Hematopoietic multipotent progenitor cell (in vitro differentiated cells): ENCODE data around the gene KCNK15. TPM values are rescaled to one million over a fixed set of nuclear protein-coding genes. Genes with fewer than 3 reads are reported as not detected.

ENCODE experiments used
- DNase-seq, 3 donors: peaks; one replicate each; pipeline ENCODE4 v3.0.0-alpha.2; 2011 to 2015; ENCODE audit warnings: low read depth in 2 of 3, low spot score in 2 of 3
- total RNA-seq: library from RNA; depleted of rRNA; stranded (reverse); fragments of >200 nt; gene quantifications from one replicate; pipeline ENCODE4 v1.2.3, GENCODE V29; 2012

The KCNK15 gene
- total RNA-seq, 1 donor = 0.27 TPM

DNA sequence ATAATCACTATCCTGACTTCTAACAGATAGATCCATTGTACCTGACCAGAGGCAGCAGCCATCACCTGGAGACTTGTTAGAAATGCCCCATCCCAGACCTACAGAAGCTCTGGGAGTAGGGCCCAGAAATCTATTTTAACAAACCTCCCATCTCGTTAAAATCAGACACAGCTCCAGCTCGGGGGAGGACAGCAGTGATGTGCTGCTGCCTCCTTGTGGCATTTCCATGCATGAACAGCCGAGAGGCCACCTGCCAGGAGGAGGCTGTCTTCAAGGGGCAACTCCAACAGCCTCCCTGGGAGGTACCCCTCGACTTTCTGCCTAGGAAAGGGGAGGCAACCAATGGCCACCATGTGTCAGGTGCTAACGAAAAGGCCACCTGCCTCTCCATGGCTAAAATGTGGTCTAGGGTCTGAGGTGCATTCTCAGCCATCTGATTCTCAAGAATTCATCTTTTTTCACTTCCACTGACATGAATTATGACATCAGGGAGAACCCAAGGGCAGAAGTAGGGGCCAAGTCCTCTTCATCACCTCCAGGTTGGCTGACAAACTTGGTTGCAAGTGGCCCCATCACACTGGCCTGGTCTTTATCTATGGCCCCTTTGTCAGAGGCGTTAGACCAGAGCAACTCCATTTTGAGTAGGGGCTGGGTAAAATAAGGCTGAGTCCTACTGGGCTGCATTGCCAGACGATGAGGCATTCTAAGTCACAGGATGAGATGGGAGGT lies 12.2 kb upstream of the KCNK15 start:
- DNase-seq = peak in 2 of 3 donors; percentile 66 to 79

DNA sequence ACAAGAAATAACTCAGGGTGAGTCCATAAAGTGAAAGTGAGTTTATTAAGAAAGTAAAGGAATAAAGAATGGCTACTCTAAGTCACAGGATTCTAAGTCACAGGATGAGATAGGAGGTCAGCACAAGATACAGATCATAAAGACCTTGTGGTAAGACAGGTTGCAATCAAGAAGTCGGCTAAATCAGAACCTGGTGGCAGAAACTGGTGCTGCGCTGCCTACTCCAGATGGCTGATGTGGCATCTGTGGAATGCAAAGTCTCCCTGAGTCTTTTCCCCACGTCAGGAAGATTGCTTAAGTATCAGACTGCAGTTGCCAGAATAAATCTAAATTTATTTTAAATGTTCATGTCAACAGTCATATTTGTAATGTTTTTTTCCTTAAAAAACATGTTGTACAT lies 10.7 kb upstream of the KCNK15 start:
- DNase-seq = no peak

DNA sequence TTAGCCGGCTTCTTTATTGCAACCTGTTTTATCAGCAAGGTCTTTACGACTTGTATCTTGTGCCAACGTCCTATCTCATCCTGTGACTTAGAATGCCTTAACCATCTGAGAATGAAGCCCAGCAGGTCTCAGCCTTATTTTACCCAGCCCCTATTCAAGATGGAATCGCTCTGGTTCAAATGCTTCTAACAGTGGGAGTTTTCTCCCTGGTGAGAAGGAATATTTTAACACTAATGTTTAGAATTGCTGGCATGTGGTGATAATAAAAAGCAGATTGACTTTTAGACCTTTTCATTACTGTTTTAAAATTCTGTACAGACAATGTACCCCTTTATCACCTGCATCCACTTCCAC lies 9.9 kb upstream of the KCNK15 start:
- no peak for DNase-seq

DNA sequence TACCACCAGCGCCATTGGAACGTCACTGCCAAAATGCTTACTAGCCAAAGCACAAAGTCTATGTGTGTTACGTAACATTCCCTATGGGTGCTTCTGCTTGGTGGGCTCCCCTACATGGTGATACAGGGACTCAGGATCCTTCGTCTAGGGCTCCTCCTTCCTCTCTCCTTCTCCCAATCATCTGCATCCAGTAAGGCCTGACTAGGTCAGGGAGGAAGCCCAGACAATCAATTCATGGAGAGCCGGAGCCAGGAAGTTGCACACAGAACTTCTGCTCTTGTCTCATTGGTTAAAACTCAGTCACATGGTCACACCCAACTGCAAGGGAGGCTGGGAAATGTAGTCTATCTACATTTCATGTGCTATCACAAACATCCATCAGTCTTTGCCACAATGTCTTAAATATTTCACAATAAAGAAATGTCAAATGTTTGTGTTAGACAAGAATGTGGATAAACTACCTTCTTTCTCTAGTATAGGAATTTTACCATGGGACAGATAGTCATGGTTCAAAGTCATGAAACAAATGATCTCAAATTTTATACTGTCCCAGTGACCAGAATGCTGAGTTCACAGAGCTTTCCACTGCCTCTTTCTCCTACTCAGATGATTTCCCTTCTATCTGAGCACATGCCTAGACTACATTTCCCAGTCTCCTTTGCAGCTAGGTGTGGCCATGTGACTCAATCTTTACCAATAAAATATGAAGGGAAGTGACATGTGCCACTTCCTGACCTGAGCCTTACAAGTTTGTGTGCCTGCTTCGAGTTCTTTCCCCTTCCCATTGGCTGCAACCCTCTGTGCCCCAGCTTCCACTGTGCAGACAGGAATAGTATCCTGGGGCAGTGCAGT lies 9.3 kb upstream of the KCNK15 start:
- DNase-seq = peak in 2 of 3 donors; percentile 72 to 84

DNA sequence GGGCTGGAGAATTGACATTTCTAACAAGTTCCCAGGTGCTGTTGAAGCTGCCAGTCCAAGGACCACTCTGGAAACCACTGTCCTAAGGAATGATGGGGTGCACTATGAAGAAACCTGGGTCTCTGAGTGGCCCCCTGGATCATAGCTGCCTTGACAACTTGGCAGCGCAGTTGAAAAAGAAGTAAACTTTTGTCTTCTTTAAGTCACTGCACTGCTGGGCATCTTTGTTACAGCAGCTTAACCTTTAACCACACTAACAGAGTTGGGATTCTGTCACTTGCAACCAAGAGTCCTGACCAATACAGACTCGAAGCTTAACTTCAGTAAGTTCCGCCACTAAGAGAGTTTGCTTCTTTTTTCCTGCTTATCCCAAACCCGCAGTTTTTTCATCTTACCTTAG lies 8.5 kb upstream of the KCNK15 start:
- no peak for DNase-seq

DNA sequence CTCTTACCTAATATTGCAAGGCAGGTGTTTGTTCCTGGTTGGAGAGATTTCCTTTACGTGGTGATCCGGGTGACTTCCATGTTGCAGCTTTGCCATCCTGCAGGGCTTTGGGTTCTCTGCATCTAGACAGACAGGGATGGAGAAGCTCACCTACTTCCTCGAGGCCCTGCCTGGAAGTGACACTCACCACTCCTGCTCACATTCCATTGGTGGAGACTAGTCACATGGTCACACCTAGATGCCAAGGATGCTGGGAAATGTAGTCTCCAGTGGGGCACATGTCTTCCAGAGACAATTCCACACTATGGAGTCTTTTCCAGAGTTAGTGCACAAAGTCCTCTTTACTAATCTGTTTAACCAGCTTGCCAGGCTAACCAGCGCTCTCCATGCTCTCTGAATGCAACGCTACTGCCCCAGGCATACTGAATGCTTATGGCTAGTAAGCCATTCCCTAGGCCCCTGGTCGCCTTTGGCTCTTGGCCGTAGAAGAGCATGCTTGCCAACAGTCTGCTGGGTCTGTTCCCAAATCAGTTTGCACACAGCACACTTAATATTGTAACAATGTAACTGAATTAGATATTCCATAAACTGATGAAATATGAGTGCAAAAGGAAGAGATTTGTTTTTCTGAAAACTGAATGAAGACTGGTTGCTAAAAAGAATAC lies 6.7 kb upstream of the KCNK15 start:
- DNase-seq = peak in 2 of 3 donors; percentile 73 to 83

DNA sequence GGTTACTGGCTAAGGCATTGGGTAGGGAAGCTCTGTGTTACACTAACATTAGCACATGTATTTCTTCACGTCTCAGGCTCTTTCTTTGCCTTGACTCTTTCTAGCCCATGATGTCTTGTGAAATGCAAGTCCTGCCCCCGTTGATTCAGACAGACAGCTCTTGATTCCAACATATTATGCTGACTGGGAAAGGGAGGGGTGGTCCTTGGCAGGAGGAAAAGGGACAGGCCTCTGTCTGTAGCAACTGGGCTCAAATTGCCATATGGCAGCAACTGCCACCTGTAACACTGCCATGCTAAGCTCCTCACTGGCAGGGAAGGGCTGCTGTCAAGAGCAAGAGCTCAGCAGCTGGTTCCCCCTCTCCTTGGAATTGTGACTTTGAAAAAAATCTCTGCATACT lies 5.7 kb upstream of the KCNK15 start:
- DNase-seq = no peak

DNA sequence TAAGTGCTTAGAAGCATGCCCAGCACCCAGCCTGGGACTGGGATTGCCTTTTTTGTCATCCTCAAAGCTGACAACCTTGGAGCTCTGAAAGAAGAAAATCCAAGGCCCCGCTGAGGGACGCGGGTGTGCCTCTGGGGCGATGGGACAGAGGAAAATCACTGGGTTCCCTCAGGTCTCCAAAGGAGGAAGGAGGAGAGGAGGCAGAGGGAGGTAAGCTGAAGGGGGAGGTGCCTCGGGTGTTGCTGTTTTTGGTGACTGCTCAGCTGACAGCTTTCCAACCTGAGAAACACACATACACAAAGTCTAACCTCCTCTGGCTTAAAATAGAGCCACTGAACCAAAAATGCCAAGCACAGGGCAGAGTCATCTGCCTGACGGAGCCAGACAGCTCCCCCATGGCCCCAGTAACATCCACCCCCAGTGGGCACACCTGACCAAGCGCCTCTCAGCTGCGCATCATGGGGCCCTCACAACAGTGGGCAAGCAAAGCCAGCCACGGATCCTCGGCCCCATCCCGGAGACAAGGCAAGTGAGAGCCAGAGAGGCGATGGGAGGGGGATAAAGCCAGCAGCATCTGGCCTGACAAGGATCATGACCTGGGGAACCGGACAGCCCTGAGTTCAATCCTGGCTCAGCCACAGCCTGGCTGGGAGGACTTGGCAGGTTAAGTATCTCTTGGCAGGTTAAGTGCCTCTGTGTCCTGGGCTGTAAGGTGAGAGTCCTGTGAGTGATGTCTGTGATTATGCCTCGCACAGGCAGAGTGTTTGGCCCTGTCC lies 3.2 kb upstream of the KCNK15 start:
- no peak for DNase-seq

DNA sequence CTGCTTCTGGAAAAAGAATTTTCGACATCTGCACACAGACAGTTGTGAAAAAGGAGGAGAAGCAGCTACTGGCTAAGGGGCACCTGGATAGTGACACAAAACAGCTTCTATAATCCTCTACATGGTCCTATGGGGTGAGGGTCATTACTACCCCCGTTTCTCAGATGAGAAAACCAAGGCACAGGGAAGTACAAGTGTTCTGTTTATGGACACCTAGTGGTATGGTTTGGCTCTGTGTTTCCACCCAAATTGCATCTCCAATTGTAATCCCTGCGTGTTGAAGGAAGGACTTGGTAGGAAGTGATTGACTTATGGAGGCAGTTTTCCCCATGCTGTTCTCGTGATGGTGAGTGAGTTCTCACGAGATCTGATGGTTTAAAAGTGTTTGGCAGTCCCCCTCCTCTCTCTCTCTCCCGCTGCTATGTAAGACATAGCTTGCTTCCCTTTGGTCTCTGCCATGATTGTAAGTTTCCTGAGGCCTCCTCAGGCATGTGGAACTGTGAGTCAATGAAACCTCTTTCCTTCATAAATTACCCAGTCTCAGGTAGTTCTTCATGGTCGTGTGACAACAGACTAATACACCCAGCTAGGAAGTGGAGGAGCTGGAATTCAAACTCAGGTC lies 2.5 kb upstream of the KCNK15 start:
- DNase-seq = no peak

DNA sequence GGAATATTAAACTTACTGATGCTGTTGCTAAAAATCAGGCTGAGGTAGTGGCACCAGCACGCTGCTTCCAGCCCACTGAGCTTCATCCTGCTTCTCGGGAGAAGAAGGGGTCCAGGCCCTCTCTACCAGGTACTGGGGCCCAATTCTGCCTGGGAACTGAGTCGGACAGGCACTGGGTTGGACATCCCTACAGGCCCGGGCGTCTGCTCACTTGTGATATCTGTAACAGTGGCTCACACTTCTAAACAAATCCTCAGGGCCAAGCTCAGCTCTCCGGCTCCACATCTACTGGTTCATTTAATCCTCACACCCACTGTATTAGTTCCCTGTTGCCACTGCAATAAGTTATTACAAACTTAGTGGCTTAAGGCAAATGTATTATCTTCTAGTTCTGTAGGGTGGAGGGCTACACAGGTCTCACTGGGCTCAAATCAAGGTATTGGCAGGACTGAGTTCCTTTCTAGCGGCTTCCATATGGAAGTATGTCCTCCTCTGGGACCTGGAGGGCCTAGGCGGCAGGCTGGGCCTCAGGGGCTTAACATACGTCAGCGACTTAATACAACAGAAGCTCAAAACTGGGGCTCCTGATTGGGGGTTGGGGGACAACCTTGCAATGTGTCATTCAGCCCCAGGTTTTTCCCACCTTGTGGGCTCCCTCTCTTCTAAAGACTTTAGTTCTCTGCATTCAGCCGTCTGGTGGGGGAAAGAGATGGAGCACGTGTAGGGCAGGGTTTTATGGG lies 1.6 kb upstream of the KCNK15 start:
- DNase-seq = no peak

DNA sequence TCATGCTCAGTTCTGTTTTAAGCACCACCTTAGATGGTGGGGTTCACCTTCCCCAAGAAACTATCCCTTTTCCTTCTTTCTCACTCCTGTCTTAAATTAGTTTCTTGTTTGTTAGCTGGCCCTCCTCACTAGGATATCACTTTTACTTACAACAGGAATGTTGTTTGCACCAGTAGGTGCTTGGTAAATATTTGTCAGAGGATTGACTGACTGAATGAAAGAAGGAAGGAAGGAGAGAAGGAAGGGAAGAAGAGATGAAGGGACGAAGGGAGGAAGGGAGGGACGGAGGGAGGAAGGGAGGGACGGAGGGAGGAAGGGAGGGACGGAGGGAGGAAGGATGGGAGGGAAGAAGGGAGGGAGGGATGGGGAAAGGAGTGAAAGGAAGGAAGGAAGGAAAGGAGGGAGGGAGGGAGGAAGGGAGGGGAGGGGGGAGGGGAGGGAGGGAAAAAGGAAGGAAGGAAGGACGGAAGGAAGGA lies 505 bp upstream of the KCNK15 start:
- no peak for DNase-seq

DNA sequence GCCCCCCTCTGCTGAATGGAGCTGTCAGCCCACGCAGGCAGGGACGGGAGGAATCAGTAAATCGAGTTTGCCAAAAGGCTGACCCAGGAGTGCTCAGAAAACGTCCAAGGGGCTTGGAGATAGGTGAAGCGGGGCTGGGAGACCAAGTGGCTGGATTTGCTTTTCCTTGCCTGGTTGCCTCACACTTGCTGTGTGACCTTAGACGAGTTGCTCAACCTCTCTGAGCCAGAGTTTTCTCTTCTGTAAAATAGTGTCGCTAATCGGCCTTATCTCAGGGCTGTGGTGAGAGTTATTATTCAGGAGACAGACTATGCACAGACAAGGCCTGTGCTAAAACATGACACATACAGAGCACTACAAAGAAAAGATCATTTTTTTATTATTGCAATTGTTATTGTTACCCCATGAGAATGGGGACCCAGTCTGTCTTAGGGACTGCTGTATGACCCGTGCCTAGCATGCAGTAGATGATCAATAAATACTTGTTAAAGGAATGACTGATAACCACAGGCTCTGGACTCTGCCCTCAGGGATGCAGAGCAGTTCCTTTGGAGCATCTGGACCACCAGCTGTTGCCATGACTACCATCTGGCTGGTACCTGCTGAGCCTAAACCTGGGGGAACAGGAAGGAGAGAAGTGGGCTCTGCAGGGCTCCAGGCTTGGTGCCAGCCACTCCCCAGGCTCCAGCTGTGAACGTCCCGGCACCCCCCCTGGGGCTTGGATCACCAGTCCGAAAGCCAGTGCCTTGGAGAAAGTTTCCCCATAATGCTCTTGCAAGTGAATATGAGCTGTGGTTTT lies 901 bp downstream of the KCNK15 start:
- DNase-seq = no peak

DNA sequence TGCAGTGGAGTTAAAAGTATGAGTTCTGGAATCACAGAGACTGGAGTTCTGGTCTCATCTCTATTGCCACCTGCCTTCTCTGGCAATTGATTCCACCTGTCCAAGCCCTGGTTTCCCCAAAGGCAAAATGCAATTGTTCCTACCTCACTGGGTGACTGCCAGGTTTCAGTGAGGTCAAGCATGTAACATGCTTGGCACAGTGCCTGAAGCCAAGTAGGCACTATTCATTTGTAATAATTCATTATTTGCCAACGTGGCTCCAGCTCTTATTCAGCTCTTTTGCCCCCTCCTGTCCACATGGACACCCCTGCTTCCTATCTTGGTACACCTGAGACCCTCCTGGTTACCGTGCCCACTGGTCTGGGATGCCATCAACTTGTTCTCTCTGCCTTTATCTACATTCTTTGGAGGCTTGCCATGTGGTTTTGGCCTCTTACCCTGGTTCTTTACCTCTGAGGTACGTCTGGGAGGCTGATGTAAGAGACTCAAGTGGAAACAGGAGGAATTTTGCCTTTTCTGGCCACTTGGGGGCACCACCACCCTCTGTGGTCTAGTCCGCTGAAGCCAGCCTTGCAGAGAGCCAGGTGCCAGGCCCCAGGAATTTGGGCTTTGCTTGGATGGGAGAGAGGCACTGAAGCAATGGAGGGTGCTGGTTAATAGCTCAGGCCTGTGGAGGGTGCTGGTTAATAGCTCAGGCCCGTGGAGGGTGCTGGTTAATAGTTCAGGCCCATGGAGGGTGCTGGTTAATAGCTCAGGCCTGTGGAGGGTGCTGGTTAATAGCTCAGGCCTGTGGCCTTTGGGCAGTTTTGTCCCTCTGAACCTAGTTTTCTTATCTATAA lies 1.7 kb downstream of the KCNK15 start:
- DNase-seq = peak in 2 of 3 donors; percentile 65 to 78

DNA sequence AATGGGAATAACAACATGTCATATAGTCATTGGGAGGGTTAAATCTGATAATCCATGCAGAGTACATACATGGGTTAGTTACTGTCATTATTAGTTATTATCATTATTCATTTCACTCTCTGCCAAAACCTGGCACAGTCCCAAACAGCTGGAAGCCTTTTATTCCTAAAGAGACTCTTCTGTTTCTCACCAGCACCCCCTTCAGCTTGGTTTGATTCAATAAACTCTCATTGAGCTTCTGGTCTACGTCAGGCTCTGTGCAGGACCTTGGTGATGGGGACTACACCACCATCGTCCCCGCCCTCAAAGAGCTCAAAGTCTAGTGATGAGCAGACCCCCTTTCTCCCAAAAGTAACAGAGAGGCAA lies 2.3 kb downstream of the KCNK15 start:
- DNase-seq = no peak

DNA sequence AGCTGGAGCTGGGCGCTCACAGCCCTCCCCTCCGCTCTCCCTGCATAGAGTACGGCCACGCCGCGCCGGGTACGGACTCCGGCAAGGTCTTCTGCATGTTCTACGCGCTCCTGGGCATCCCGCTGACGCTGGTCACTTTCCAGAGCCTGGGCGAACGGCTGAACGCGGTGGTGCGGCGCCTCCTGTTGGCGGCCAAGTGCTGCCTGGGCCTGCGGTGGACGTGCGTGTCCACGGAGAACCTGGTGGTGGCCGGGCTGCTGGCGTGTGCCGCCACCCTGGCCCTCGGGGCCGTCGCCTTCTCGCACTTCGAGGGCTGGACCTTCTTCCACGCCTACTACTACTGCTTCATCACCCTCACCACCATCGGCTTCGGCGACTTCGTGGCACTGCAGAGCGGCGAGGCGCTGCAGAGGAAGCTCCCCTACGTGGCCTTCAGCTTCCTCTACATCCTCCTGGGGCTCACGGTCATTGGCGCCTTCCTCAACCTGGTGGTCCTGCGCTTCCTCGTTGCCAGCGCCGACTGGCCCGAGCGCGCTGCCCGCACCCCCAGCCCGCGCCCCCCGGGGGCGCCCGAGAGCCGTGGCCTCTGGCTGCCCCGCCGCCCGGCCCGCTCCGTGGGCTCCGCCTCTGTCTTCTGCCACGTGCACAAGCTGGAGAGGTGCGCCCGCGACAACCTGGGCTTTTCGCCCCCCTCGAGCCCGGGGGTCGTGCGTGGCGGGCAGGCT lies 4.6 kb downstream of the KCNK15 start:
- DNase-seq = peak in 1 of 3 donors; percentile 58

DNA sequence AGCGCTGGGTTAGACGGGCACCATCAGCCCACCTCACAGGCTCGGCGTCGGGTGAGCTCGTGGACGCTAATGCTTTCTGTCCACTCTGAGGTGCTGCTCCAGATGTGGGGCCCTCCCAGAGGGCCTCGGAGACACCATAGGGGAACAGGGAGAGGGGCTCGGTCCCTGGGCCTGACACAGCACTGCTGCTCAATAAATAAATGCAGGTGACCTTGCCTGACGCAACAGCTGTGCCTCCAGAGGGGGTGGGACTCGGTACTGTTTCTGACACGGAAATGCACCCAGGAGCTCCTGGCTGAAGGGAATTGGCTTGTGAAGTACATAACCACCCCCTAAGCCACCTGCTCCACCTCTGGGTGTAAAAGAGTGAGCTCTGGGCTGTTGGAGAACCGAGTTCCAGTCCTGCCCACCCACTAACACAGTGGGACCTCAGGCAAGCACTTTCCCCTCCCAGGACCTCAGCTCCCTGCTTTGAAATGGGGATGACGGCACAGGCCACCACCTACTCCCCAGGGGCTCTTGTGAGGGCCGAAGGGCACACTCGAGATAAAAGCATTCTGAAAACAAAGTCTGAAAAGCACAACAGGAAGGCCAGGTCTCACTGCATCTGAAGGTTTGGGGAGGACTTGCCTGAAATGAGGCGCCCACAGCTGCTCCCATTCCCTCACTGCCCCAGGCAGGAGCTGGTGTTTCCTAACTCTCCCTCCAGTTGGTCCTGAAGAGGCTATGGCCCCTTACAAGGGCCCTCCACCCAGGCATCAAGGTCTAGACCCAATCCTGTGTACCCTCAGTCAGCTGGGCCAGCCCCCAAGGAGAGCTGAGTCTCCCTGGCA lies 6.7 kb downstream of the KCNK15 start:
- DNase-seq = no peak
